Hematopoietic multipotent progenitor cell treated with erythropoietin and hydrocortisone succinate and interleukin-3 and kit ligand, for 17 days (in vitro differentiated cells): ENCODE data around the gene LTB4R2.
A peak's percentile ranks its signal among the peaks of the same experiment; 100 is the strongest.

Experiments
- DNase-seq: peaks from one replicate; pipeline ENCODE4 v3.0.0-alpha.2; 2015; ENCODE audit warnings: low spot score

LTB4R2 gene

GRCh38 chr14:24309538-24310264 is at the start of gene LTB4R2:
TSS of gene LTB4R2 (plus strand) at chr14:24310140. CDS start at chr14:24310665, 525 bp downstream.
- no peak for DNase-seq

- no peak for DNase-seq
These were observed 49.2 kb upstream of the LTB4R2 start for GRCh38 chr14:24260780-24261157.

GRCh38 chr14:24261256-24261968 is 48.5 kb upstream of the LTB4R2 start:
- no peak for DNase-seq

GRCh38 chr14:24261969-24262327 is 48.0 kb upstream of the LTB4R2 start:
- DNase-seq: no peak

GRCh38 chr14:24262821-24263733 is 46.9 kb upstream of the LTB4R2 start, which contains the start of gene TGM1:
TSS of gene TGM1 (minus strand) at chr14:24263177. CDS start at chr14:24262352, 825 bp downstream.
- DNase-seq: no peak

GRCh38 chr14:24263848-24264247 is 46.1 kb upstream of the LTB4R2 start:
- no peak for DNase-seq

GRCh38 chr14:24264298-24264697 is 45.6 kb upstream of the LTB4R2 start:
- DNase-seq: no peak

GRCh38 chr14:24266344-24267244 is 43.3 kb upstream of the LTB4R2 start:
- DNase-seq: no peak

GRCh38 chr14:24267516-24267915 is 42.4 kb upstream of the LTB4R2 start:
- no peak for DNase-seq

- no peak for DNase-seq
These were observed 41.7 kb upstream of the LTB4R2 start for GRCh38 chr14:24268225-24268624.

GRCh38 chr14:24269368-24269767 is 40.6 kb upstream of the LTB4R2 start:
- DNase-seq: no peak

GRCh38 chr14:24269910-24270536 is 39.9 kb upstream of the LTB4R2 start:
- no peak for DNase-seq

- no peak for DNase-seq
These were observed 39.3 kb upstream of the LTB4R2 start for GRCh38 chr14:24270537-24271133.

- peak; percentile 91 for DNase-seq
These were observed 38.7 kb upstream of the LTB4R2 start, which contains the start of gene RABGGTA for GRCh38 chr14:24271134-24271833. TSS of gene RABGGTA (minus strand) at chr14:24271597. CDS start at chr14:24271115, 482 bp downstream.

- no peak for DNase-seq
These were observed 38.1 kb upstream of the LTB4R2 start for GRCh38 chr14:24271834-24272263.

GRCh38 chr14:24272467-24272866 is 37.5 kb upstream of the LTB4R2 start:
- DNase-seq: no peak

GRCh38 chr14:24273422-24273998 is 36.4 kb upstream of the LTB4R2 start:
- no peak for DNase-seq

GRCh38 chr14:24274101-24274543 is 35.8 kb upstream of the LTB4R2 start:
- DNase-seq: peak; percentile 36

GRCh38 chr14:24277071-24277470 is 32.9 kb upstream of the LTB4R2 start:
- DNase-seq: no peak
